ENCODE results near the gene PWWP2B.

The PWWP2B gene

GRCh38 chr10:132416566-132417256 is 19.7 kb downstream of the PWWP2B start:
- Histone ChIP-seq H3K9me3 (ENCODE audit: control insufficient read depth, insufficient read depth, low read length) (no peaks in the 10 kb centered on the region), H3K4me3 (ENCODE audit: low read depth, low read length) (no peak overlapping the region), H3K36me3 (ENCODE audit: control insufficient read depth, insufficient read depth, low read length) (no peaks in the 10 kb centered on the region), H3K27me3 (ENCODE audit: control insufficient read depth, insufficient read depth, low read length) (no peaks in the 10 kb centered on the region), H3K9ac (ENCODE audit: low read depth, low read length) (no peak overlapping the region), H3K27ac (ENCODE audit: low read depth, low read length) (no peak overlapping the region), H3K4me1 (ENCODE audit: control insufficient read depth, insufficient read depth, low read length) (peaks cover 52% of the 10 kb centered on the region)

DNA sequence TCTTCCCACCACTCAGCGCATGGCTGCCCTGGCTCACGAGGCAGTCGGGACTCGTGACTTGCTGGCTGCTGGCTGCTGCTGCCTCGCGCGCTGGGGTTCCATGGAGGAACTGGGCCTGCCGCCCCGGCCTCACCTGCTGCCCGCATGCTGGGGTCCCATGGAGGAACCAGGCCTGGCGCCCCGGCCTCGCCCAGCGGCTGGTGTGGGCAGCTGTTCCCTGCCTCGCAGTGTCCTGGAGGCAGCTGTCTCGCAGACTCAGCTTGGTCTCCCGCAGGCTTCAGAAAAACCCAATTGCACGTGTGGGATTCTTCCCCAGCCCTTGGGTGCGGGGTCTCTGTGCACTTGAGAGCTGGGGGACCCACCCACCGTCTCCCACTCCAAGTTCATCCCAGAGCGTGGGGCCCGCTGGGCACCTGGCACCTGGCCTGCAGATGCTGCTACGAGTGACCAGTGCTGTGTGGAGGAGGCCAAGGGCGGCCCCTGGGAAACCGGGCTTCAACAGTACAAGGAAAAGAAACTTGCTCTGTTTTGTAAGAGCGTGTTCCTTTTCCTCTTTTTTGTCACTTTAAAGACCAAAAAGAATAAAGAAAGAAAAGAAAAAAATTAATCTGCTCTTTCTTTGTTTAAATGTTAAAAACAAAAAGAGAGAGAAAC is 20.4 kb downstream of the PWWP2B start:
- Histone ChIP-seq H3K4me3 (ENCODE audit: low read depth, low read length) (no peak overlapping the region), H3K36me3 (ENCODE audit: control insufficient read depth, insufficient read depth, low read length) (no peaks in the 10 kb centered on the region), H3K27ac (ENCODE audit: low read depth, low read length) (no peak overlapping the region), H3K9me3 (ENCODE audit: control insufficient read depth, insufficient read depth, low read length) (no peaks in the 10 kb centered on the region), H3K27me3 (ENCODE audit: control insufficient read depth, insufficient read depth, low read length) (no peaks in the 10 kb centered on the region), H3K4me1 (ENCODE audit: control insufficient read depth, insufficient read depth, low read length) (peaks cover 49% of the 10 kb centered on the region), H3K9ac (ENCODE audit: low read depth, low read length) (no peak overlapping the region)

GRCh38 chr10:132417957-132418441 is 21.0 kb downstream of the PWWP2B start:
- Histone ChIP-seq H3K4me1 (ENCODE audit: control insufficient read depth, insufficient read depth, low read length) (peaks cover 43% of the 10 kb centered on the region), H3K9ac (ENCODE audit: low read depth, low read length) (no peak overlapping the region), H3K36me3 (ENCODE audit: control insufficient read depth, insufficient read depth, low read length) (no peaks in the 10 kb centered on the region), H3K27me3 (ENCODE audit: control insufficient read depth, insufficient read depth, low read length) (no peaks in the 10 kb centered on the region), H3K27ac (ENCODE audit: low read depth, low read length) (no peak overlapping the region), H3K9me3 (ENCODE audit: control insufficient read depth, insufficient read depth, low read length) (no peaks in the 10 kb centered on the region), H3K4me3 (ENCODE audit: low read depth, low read length) (no peak overlapping the region)

- no peak overlapping the region for H3K9ac ChIP-seq (ENCODE audit: low read depth, low read length)
- H3K27ac ChIP-seq (ENCODE audit: low read depth, low read length) = peak overlapping the region; percentile 3
Observed at GRCh38 chr10:132418527-132419416, 21.8 kb downstream of the PWWP2B start.

GRCh38 chr10:132419538-132420468 is 22.8 kb downstream of the PWWP2B start:
- H3K27ac ChIP-seq (ENCODE audit: low read depth, low read length) = no peak overlapping the region
- no peak overlapping the region for H3K4me3 ChIP-seq (ENCODE audit: low read depth, low read length)
- no peaks in the 10 kb centered on the region for H3K36me3 ChIP-seq (ENCODE audit: control insufficient read depth, insufficient read depth, low read length)
- H3K9ac ChIP-seq (ENCODE audit: low read depth, low read length) = no peak overlapping the region
- H3K9me3 ChIP-seq (ENCODE audit: control insufficient read depth, insufficient read depth, low read length) = no peaks in the 10 kb centered on the region
- peaks cover 35% of the 10 kb centered on the region for H3K4me1 ChIP-seq (ENCODE audit: control insufficient read depth, insufficient read depth, low read length)
- H3K27me3 ChIP-seq (ENCODE audit: control insufficient read depth, insufficient read depth, low read length) = no peaks in the 10 kb centered on the region

More at GRCh38 chr10:132418527-132419416, 21.8 kb downstream of the PWWP2B start:
- Histone ChIP-seq H3K9me3 (ENCODE audit: control insufficient read depth, insufficient read depth, low read length) (no peaks in the 10 kb centered on the region), H3K36me3 (ENCODE audit: control insufficient read depth, insufficient read depth, low read length) (no peaks in the 10 kb centered on the region), H3K27me3 (ENCODE audit: control insufficient read depth, insufficient read depth, low read length) (no peaks in the 10 kb centered on the region), H3K4me3 (ENCODE audit: low read depth, low read length) (peak overlapping the region; percentile 26; the same call in 1 of the 2 replicates), H3K4me1 (ENCODE audit: control insufficient read depth, insufficient read depth, low read length) (peaks cover 39% of the 10 kb centered on the region)

- Histone ChIP-seq H3K36me3 (ENCODE audit: control insufficient read depth, insufficient read depth, low read length) (no peaks in the 10 kb centered on the region), H3K27me3 (ENCODE audit: control insufficient read depth, insufficient read depth, low read length) (no peaks in the 10 kb centered on the region), H3K9me3 (ENCODE audit: control insufficient read depth, insufficient read depth, low read length) (no peaks in the 10 kb centered on the region), H3K9ac (ENCODE audit: low read depth, low read length) (no peak overlapping the region), H3K4me1 (ENCODE audit: control insufficient read depth, insufficient read depth, low read length) (peaks cover 35% of the 10 kb centered on the region), H3K4me3 (ENCODE audit: low read depth, low read length) (no peak overlapping the region), H3K27ac (ENCODE audit: low read depth, low read length) (no peak overlapping the region)
Observed at GRCh38 chr10:132420469-132420980, 23.5 kb downstream of the PWWP2B start.

DNA sequence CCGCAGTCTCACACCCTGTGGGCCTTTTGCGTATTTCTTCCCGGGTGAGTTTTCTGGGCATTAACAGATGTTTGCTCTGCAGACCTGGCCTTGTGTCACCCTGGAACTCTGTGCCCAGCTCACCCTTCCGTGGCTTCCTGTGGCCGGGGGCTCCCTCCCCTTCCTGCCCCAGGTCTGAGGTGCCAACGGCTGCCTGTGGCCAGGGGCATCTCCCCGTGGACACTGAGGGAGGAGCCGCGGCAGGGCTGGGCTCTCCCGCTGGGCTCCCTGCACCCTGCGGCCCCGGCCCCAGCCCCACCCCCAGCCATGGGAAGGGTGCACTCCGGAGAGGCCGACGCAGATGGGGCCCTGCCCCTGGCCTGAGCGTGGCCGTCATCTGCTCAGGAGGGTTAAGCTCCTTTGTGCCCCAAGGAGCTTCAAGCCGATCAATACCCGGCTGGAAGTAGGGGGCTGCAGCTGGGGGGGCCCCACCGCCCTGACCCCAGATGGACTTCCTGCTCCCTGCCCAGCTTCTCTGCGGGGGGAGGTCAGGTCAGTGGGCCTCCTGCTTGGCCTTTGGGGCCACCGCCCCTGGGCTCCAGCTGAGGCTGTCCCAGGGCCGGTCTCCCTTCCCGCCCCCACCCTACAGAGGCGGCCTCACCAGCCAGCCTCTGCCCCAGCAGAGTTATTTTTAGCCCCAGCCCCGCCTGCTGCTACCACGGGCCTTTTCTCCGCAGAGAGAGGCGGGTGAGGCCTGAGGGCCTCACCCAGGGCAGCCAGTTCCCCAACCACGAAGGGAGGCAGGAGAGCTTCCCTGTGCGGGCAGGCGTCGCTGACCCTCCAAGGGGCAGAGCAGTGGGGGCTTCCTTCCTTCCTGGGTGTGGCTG is 24.2 kb downstream of the PWWP2B start:
- H3K4me1 ChIP-seq (ENCODE audit: control insufficient read depth, insufficient read depth, low read length) = peaks cover 35% of the 10 kb centered on the region
- H3K36me3 ChIP-seq (ENCODE audit: control insufficient read depth, insufficient read depth, low read length) = no peaks in the 10 kb centered on the region
- H3K27me3 ChIP-seq (ENCODE audit: control insufficient read depth, insufficient read depth, low read length) = no peaks in the 10 kb centered on the region
- H3K9ac ChIP-seq (ENCODE audit: low read depth, low read length) = no peak overlapping the region
- H3K27ac ChIP-seq (ENCODE audit: low read depth, low read length) = peak overlapping the region; percentile 20
- no peak overlapping the region for H3K4me3 ChIP-seq (ENCODE audit: low read depth, low read length)
- no peaks in the 10 kb centered on the region for H3K9me3 ChIP-seq (ENCODE audit: control insufficient read depth, insufficient read depth, low read length)

DNA sequence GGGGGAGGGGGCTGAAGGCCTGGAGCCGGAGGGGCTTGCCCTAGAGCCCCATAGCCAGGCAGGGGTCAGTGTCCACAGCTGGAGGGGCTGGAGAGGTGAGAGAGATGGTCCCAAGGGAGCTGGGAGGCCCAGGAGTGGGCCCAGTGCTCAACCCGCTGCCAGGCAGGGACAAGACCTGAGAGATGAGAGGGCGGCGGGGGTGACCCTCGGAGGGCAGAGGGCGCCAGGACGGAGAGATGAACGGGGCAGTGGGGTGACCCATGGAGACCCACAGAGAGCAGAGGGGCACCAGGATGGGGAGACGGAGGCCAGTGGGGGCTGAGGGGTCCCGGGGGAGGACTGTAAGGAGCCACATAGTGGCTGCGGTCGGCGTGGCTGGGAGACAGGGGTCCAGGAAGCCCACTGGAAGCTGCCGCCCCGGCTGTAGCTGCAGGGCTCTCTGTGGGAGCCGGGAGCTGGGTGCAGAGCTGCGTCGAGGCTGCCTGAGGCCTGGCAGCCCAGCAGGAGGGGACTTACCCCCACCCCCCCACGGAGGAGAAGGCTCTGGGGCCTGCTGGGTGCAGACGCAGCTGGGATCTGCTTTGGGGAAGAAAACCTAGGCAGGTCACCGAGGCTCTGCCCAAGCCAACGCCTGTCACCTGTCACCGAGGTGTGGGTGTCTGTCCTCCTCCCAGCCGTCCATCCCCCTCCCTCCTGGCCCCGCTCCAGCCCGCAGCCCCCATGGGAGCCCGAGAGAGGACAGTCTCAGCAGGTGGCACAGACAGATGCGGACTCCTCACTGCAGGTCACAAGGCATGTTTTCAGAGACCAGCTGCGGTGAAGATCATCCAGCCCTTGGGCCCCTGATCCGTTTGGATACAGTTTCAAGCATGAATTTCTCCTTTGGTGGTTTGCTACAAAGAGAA is 25.1 kb downstream of the PWWP2B start:
- H3K27me3 ChIP-seq (ENCODE audit: control insufficient read depth, insufficient read depth, low read length) = no peaks in the 10 kb centered on the region
- H3K9ac ChIP-seq (ENCODE audit: low read depth, low read length) = no peak overlapping the region
- H3K9me3 ChIP-seq (ENCODE audit: control insufficient read depth, insufficient read depth, low read length) = no peaks in the 10 kb centered on the region
- no peak overlapping the region for H3K27ac ChIP-seq (ENCODE audit: low read depth, low read length)
- no peaks in the 10 kb centered on the region for H3K36me3 ChIP-seq (ENCODE audit: control insufficient read depth, insufficient read depth, low read length)
- no peak overlapping the region for H3K4me3 ChIP-seq (ENCODE audit: low read depth, low read length)
- H3K4me1 ChIP-seq (ENCODE audit: control insufficient read depth, insufficient read depth, low read length) = peaks cover 35% of the 10 kb centered on the region
